Peyer's patch (tissue), 4 donors: ENCODE data around the gene SRD5A1. TPM values are rescaled to one million over a fixed set of nuclear protein-coding genes. Genes with fewer than 3 reads are reported as not detected.

Source experiments
- DNase-seq, 3 donors: peaks; one replicate each; pipeline ENCODE4 v3.0.0-alpha.2; 2017 to 2019
- H3K27ac ChIP-seq, 4 donors: fragments of 200-600 bp; sonication (generic); one replicate each; pipeline ENCODE4 v1.5.1; 2016 to 2019
- H3K27me3 ChIP-seq, 2 donors: fragments of 200-600 bp; sonication (generic); one replicate each; pipeline ENCODE4 v1.5.1; 2019
- H3K36me3 ChIP-seq, 3 donors: fragments of 200-600 bp; sonication (generic); one replicate each; pipeline ENCODE4 v1.5.1; 2016 to 2019
- H3K4me1 ChIP-seq, 4 donors: fragments of 200-600 bp; sonication (generic); one replicate each; pipeline ENCODE4 v1.5.1; 2016 to 2019
- H3K4me3 ChIP-seq, 4 donors: fragments of 200-600 bp; sonication (generic); 1 replicate in 3 of 4; 2 replicates in 1 of 4; pipeline ENCODE4 v1.5.1; 2016 to 2019; ENCODE audit warnings: mild to moderate bottlenecking in 1 of 4
- H3K9me3 ChIP-seq, 4 donors: fragments of 200-600 bp; sonication (generic); one replicate each; pipeline ENCODE4 v1.5.1; 2016 to 2019; ENCODE audit warnings: mild to moderate bottlenecking in 1 of 4
- CTCF ChIP-seq, 6 experiments: fragments of 450-650 bp in 4 of 6; fragments of 200-600 bp in 2 of 6; sonication (generic) in 1 of 6; IDR thresholded peaks; one replicate each; pipeline ENCODE4 v1.5.1; 2017 to 2019; ENCODE audit warnings: antibody characterized with exemption in 6 of 6, mild to moderate bottlenecking in 3 of 6, moderate library complexity in 1 of 6
- POLR2A ChIP-seq, 2 donors: fragments of 450-650 bp; IDR thresholded peaks; one replicate each; pipeline ENCODE4 v1.5.1; 2017; ENCODE audit warnings: antibody characterized with exemption in 2 of 2, mild to moderate bottlenecking in 2 of 2, moderate library complexity in 2 of 2
- total RNA-seq, 4 donors: library from RNA; depleted of rRNA; stranded (reverse); fragments of >200 nt; gene quantifications; one replicate each; pipeline ENCODE4 v1.1.0, GENCODE V29; 2016

SRD5A1 gene
- total RNA-seq, 4 donors from 2014 or later, result 5.8 to 16.9 (median 13.1) TPM

- H3K4me1 ChIP-seq, result peaks cover 0 to 47% (median 15%) of the 10 kb centered on the region in 4 donors
Observed at GRCh38 chr5:6715758-6716628, 82.8 kb downstream of the SRD5A1 start.

GRCh38 chr5:6716629-6717149 lies 83.4 kb downstream of the SRD5A1 start:
- DNase-seq, result peak in 1 of 3 donors; percentile 23
- H3K27me3 ChIP-seq, result no peaks in the 10 kb centered on the region
- H3K36me3 ChIP-seq, result no peaks in the 10 kb centered on the region
- peak overlapping the region in 1 of 4 donors; percentile 7 for H3K27ac ChIP-seq
- no peaks in the 10 kb centered on the region for H3K9me3 ChIP-seq
- H3K4me3 ChIP-seq, result peak overlapping the region in 3 of 4 donors; percentile 70 to 88 (median 76)
- TF ChIP-seq CTCF (IDR thresholded peaks at IDR 0.05), result no peak
- TF ChIP-seq POLR2A (IDR thresholded peaks at IDR 0.05), result no peak
- peaks cover 0 to 52% (median 21%) of the 10 kb centered on the region in 4 donors for H3K4me1 ChIP-seq

More at GRCh38 chr5:6715758-6716628, 82.8 kb downstream of the SRD5A1 start:
- peak; percentile 44 to 63 (median 56) for DNase-seq
- Histone ChIP-seq H3K27ac (peak overlapping the region in 1 of 4 donors; percentile 28), H3K4me3 (peak overlapping the region; percentile 57 to 88 (median 73)), H3K27me3 (no peaks in the 10 kb centered on the region), H3K9me3 (no peaks in the 10 kb centered on the region), H3K36me3 (no peaks in the 10 kb centered on the region)
- TF ChIP-seq CTCF (IDR thresholded peaks at IDR 0.05) (no peak), POLR2A (IDR thresholded peaks at IDR 0.05) (no peak)

GRCh38 chr5:6717247-6717646 lies 84.0 kb downstream of the SRD5A1 start:
- Histone ChIP-seq H3K4me3 (no peak overlapping the region), H3K27me3 (no peaks in the 10 kb centered on the region), H3K4me1 (peaks cover 0 to 52% (median 22%) of the 10 kb centered on the region in 4 donors), H3K36me3 (no peaks in the 10 kb centered on the region), H3K9me3 (no peaks in the 10 kb centered on the region), H3K27ac (no peak overlapping the region)
- TF ChIP-seq POLR2A (IDR thresholded peaks at IDR 0.05) (no peak), CTCF (IDR thresholded peaks at IDR 0.05) (no peak)
- peak in 1 of 3 donors; percentile 18 for DNase-seq

GRCh38 chr5:6717687-6718086 lies 84.4 kb downstream of the SRD5A1 start:
- H3K4me3 ChIP-seq, result no peak overlapping the region
- H3K36me3 ChIP-seq, result no peaks in the 10 kb centered on the region
- H3K27ac ChIP-seq, result no peak overlapping the region
- peaks cover 0 to 54% (median 23%) of the 10 kb centered on the region in 4 donors for H3K4me1 ChIP-seq
- no peak for TF ChIP-seq CTCF (IDR thresholded peaks at IDR 0.05)
- no peak for TF ChIP-seq POLR2A (IDR thresholded peaks at IDR 0.05)
- H3K27me3 ChIP-seq, result no peaks in the 10 kb centered on the region
- no peak for DNase-seq
- H3K9me3 ChIP-seq, result no peaks in the 10 kb centered on the region

GRCh38 chr5:6718161-6718681 lies 85.0 kb downstream of the SRD5A1 start:
- no peak overlapping the region for H3K27ac ChIP-seq
- no peak overlapping the region for H3K4me3 ChIP-seq
- H3K9me3 ChIP-seq, result no peaks in the 10 kb centered on the region
- H3K36me3 ChIP-seq, result no peaks in the 10 kb centered on the region
- TF ChIP-seq CTCF (IDR thresholded peaks at IDR 0.05) (no peak), POLR2A (IDR thresholded peaks at IDR 0.05) (no peak)
- no peaks in the 10 kb centered on the region for H3K27me3 ChIP-seq
- peaks cover 0 to 60% (median 25%) of the 10 kb centered on the region in 4 donors for H3K4me1 ChIP-seq
- peak in 1 of 3 donors; percentile 19 for DNase-seq
